ENCODE data around the gene ADAT3. TPM values are rescaled to one million over a fixed set of nuclear protein-coding genes. Genes with fewer than 3 reads are reported as not detected.
A peak's percentile ranks its signal among the peaks of the same experiment; 100 is the strongest.
"Not testable (repeated sequence)": the region's sequence is repeated elsewhere in the genome, so short reads cannot be mapped to it uniquely, and the experiment has no call there.

Gene ADAT3
- total and polyA plus RNA-seq, 11 donors = 1.2 to 5.1 (median 1.9) TPM

GRCh38 chr19:1880611-1881392 is 24.4 kb upstream of the ADAT3 start:
- DNase-seq = no peak
- Histone ChIP-seq H3K4me3 (peak overlapping the region in 11 of 12 donors; percentile 6 to 99 (median 91)), H3K9me3 (no peaks in the 10 kb centered on the region), H3K4me1 (peaks cover 8 to 61% (median 44%) of the 10 kb centered on the region in 12 donors), H3K27me3 (no peaks in the 10 kb centered on the region), H3K27ac (peak overlapping the region in 11 of 12 donors; percentile 43 to 97 (median 90)), H3K36me3 (peaks cover 0 to 18% (median 7%) of the 10 kb centered on the region in 9 donors)
- no peak for TF ChIP-seq POLR2A (IDR thresholded peaks at IDR 0.05)
- no peak for TF ChIP-seq CTCF (IDR thresholded peaks at IDR 0.05)
- intact Hi-C loops (cut with DNase I) = no loop called here
- no peak for ATAC-seq
- 54 to 87% (median 76%) methylated on average over 7 to 35 of the region's 35 CpGs for WGBS, 4 donors

GRCh38 chr19:1881393-1882088 is 23.7 kb upstream of the ADAT3 start:
- peak in 1 of 4 donors; percentile 3 for ATAC-seq
- peak overlapping the region in 11 of 12 donors; percentile 6 to 99 (median 95) for H3K4me3 ChIP-seq
- H3K27me3 ChIP-seq; DNase-seq; intact Hi-C loops (cut with DNase I); H3K9me3 ChIP-seq: not testable (repeated sequence)
- peaks cover 7 to 56% (median 42%) of the 10 kb centered on the region in 12 donors for H3K4me1 ChIP-seq
- peak overlapping the region; percentile 65 to 97 (median 92) for H3K27ac ChIP-seq
- WGBS, 4 donors = 44 to 61% (median 52%) methylated on average over 28 to 42 of the region's 44 CpGs; no CpG with 5 or more reads in 1 of the 4 donors
- H3K36me3 ChIP-seq = peaks cover 0 to 18% (median 7%) of the 10 kb centered on the region in 9 donors

- DNase-seq (no peak), ATAC-seq (peak in 3 of 4 donors; percentile 2 to 54 (median 14))
- Histone ChIP-seq H3K36me3 (peaks cover 0 to 17% (median 7%) of the 10 kb centered on the region in 9 donors), H3K27ac (peak overlapping the region; percentile 65 to 97 (median 92)), H3K9me3 (no peaks in the 10 kb centered on the region), H3K27me3 (no peaks in the 10 kb centered on the region), H3K4me1 (peaks cover 4 to 59% (median 39%) of the 10 kb centered on the region in 12 donors), H3K4me3 (peak overlapping the region in 10 of 12 donors; percentile 26 to 99 (median 96))
- intact Hi-C loops (cut with DNase I) = no loop called here
- 45 to 54% (median 52%) methylated on average over 23 to 31 of the region's 31 CpGs for WGBS, 4 donors
- TF ChIP-seq POLR2A (IDR thresholded peaks at IDR 0.05) = no peak
- TF ChIP-seq CTCF (IDR thresholded peaks at IDR 0.05) = no peak
These were observed 23.0 kb upstream of the ADAT3 start for GRCh38 chr19:1882089-1882785.

GRCh38 chr19:1882786-1883692 is 22.2 kb upstream of the ADAT3 start:
- intact Hi-C loops (cut with DNase I) = no loop called here
- TF ChIP-seq CTCF (IDR thresholded peaks at IDR 0.05) (no peak), POLR2A (IDR thresholded peaks at IDR 0.05) (no peak)
- Histone ChIP-seq H3K27ac (peak overlapping the region; percentile 65 to 97 (median 92)), H3K4me1 (peaks cover 4 to 65% (median 39%) of the 10 kb centered on the region in 12 donors), H3K27me3 (no peaks in the 10 kb centered on the region), H3K4me3 (peak overlapping the region in 11 of 12 donors; percentile 26 to 99 (median 96)), H3K9me3 (no peaks in the 10 kb centered on the region), H3K36me3 (peaks cover 0 to 17% (median 7%) of the 10 kb centered on the region in 9 donors)
- 44 to 54% (median 46%) methylated on average over 17 to 25 of the region's 25 CpGs for WGBS, 4 donors
- no peak for DNase-seq
- ATAC-seq = no peak
